GM12875 (cell line): ENCODE data around the gene A4GALT.

Source experiments
- H3K4me3 ChIP-seq: one replicate; pipeline ENCODE4 v1.5.1; 2011; ENCODE audit warnings: low read depth, low read length, control low read depth
- CTCF ChIP-seq: IDR thresholded peaks from 2 replicates; pipeline ENCODE4 v1.5.1; 2011; ENCODE audit warnings: low read depth, mild to moderate bottlenecking, control low read depth, inconsistent platforms, low read length, moderate library complexity, borderline replicate concordance; ENCODE audit not compliant: insufficient read depth

The A4GALT gene

GRCh38 chr22:42711281-42711731 lies 9.4 kb downstream of the A4GALT start:
- H3K4me3 ChIP-seq: no peak overlapping the region
- TF ChIP-seq CTCF: no peak

GRCh38 chr22:42708417-42708816 lies 12.3 kb downstream of the A4GALT start:
- no peak for TF ChIP-seq CTCF
- H3K4me3 ChIP-seq: no peak overlapping the region

GRCh38 chr22:42707496-42707895 lies 13.2 kb downstream of the A4GALT start:
- no peak for TF ChIP-seq CTCF
- no peak overlapping the region for H3K4me3 ChIP-seq

- H3K4me3 ChIP-seq: no peak overlapping the region
- no peak for TF ChIP-seq CTCF
These were observed 15.8 kb downstream of the A4GALT start for GRCh38 chr22:42704896-42705295.

GRCh38 chr22:42702675-42703074 lies 18.0 kb downstream of the A4GALT start:
- TF ChIP-seq CTCF: no peak
- no peak overlapping the region for H3K4me3 ChIP-seq

GRCh38 chr22:42701694-42702093 lies 19.0 kb downstream of the A4GALT start:
- TF ChIP-seq CTCF: no peak

GRCh38 chr22:42700901-42701300 lies 19.8 kb downstream of the A4GALT start:
- no peak overlapping the region for H3K4me3 ChIP-seq
- no peak for TF ChIP-seq CTCF

More at GRCh38 chr22:42701694-42702093, 19.0 kb downstream of the A4GALT start:
- no peak overlapping the region for H3K4me3 ChIP-seq
